OCI-LY3 (cell line): Measurements from ENCODE around the gene UGT2B7.

Experiments
- H2AFZ ChIP-seq: fragments of 200-600, 300-600 bp; shearing (Covaris generic); 2 replicates; pipeline ENCODE4 v1.6.0; 2014; ENCODE audit warnings: antibody characterized with exemption, low read depth, low read length
- H3K27ac ChIP-seq: fragments of 200-600, 300-600 bp; sonication (generic); 2 replicates; pipeline ENCODE4 v1.5.1; 2014; ENCODE audit warnings: mild to moderate bottlenecking, low read length, moderate library complexity, mixed read lengths
- H3K27me3 ChIP-seq: fragments of 200-600, 300-600 bp; sonication (generic); 2 replicates; pipeline ENCODE4 v1.6.1; 2014; ENCODE audit warnings: low read depth, low read length, mixed read lengths
- H3K36me3 ChIP-seq: fragments of 200-600, 300-600 bp; sonication (generic); replicated peaks from 2 replicates; pipeline ENCODE3; 2014; ENCODE audit warnings: low read depth, low read length, mixed read lengths
- H3K4me1 ChIP-seq: fragments of 300-600, 200-600 bp; sonication (generic); 2 replicates; pipeline ENCODE4 v1.6.1; 2014; ENCODE audit warnings: low read length, mixed read lengths
- H3K4me2 ChIP-seq: fragments of 200-600, 300-600 bp; sonication (generic); 2 replicates; pipeline ENCODE4 v1.6.1; 2014; ENCODE audit warnings: low read length, mixed read lengths
- H3K4me3 ChIP-seq: fragments of 300-600, 200-600 bp; sonication (generic); 2 replicates; pipeline ENCODE4 v1.5.1; 2014; ENCODE audit warnings: antibody characterized with exemption, mild to moderate bottlenecking, low read length, moderate library complexity
- H3K79me2 ChIP-seq: fragments of 300-600, 200-600 bp; shearing (Covaris generic); 2 replicates; pipeline ENCODE4 v1.6.1; 2014; ENCODE audit warnings: mild to moderate bottlenecking, low read length, mixed read lengths
- H3K9ac ChIP-seq: fragments of 300-600, 200-600 bp; shearing (Covaris generic); 2 replicates; pipeline ENCODE4 v1.6.0; 2014; ENCODE audit warnings: mild to moderate bottlenecking, low read length, moderate library complexity
- H3K9me3 ChIP-seq: fragments of 200-600, 300-600 bp; shearing (Covaris generic); 2 replicates; pipeline ENCODE4 v1.6.1; 2014; ENCODE audit warnings: low read length, mixed read lengths; ENCODE audit not compliant: insufficient read depth
- H4K20me1 ChIP-seq: fragments of 200-600, 300-600 bp; sonication (generic); 2 replicates; pipeline ENCODE4 v1.6.1; 2016; ENCODE audit warnings: low read length, mixed read lengths; ENCODE audit not compliant: insufficient read depth
- CTCF ChIP-seq: fragments of 200-600, 300-600 bp; sonication (generic); IDR thresholded peaks from 2 replicates; pipeline ENCODE4 v1.5.1; 2014; ENCODE audit warnings: antibody characterized with exemption, low read length, low read depth
- EZH2phosphoT487 ChIP-seq: fragments of 200-600 bp; shearing (Covaris generic); IDR thresholded peaks from 2 replicates; pipeline ENCODE4 v1.6.1; 2018; ENCODE audit warnings: antibody characterized with exemption, mixed run types, low read depth

UGT2B7 gene

GRCh38 chr4:69124941-69125340 lies 28.7 kb downstream of the UGT2B7 start:
- no peak overlapping the region for H3K4me2 ChIP-seq
- H3K4me3 ChIP-seq: no peak overlapping the region
- peaks cover 12% of the 10 kb centered on the region for H3K4me1 ChIP-seq
- no peaks in the 10 kb centered on the region for H3K79me2 ChIP-seq
- no peaks in the 10 kb centered on the region for H3K36me3 ChIP-seq
- no peak overlapping the region for H3K27ac ChIP-seq
- no peaks in the 10 kb centered on the region for H3K9me3 ChIP-seq
- H3K9ac ChIP-seq: no peak overlapping the region
- H3K27me3 ChIP-seq: no peaks in the 10 kb centered on the region
- no peak overlapping the region for H2AFZ ChIP-seq
- no peaks in the 10 kb centered on the region for H4K20me1 ChIP-seq
- TF ChIP-seq CTCF (no peak), EZH2phosphoT487 (no peak)

DNA sequence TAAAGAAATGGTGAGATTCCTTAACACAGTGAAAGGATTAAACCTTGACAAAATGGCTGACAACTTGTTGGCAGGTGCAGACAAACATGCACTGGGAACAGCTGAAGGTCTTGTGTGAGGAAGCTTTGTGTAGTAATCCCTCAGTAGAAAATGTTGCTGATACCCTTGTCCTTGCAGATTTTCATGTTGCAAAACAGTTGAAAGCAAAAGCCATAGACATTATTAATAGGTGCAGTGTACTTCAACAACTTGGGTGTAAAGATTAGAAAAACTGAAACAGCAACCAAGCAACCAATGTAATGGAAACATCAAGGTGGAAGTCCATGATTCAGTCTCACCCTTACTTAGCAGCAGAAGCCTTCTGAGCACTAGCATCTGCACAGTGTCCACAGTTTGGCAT lies 29.8 kb downstream of the UGT2B7 start:
- Histone ChIP-seq H4K20me1 (no peaks in the 10 kb centered on the region), H3K36me3 (no peaks in the 10 kb centered on the region), H3K9ac (no peak overlapping the region), H3K27ac (no peak overlapping the region), H3K9me3 (no peaks in the 10 kb centered on the region), H3K27me3 (no peaks in the 10 kb centered on the region), H3K4me2 (no peak overlapping the region), H3K79me2 (no peaks in the 10 kb centered on the region), H3K4me3 (no peak overlapping the region), H2AFZ (no peak overlapping the region), H3K4me1 (peaks cover 12% of the 10 kb centered on the region)
- TF ChIP-seq EZH2phosphoT487: no peak

- TF ChIP-seq EZH2phosphoT487: no peak
- TF ChIP-seq CTCF: no peak
- H2AFZ ChIP-seq: no peak overlapping the region
- no peaks in the 10 kb centered on the region for H3K36me3 ChIP-seq
- no peaks in the 10 kb centered on the region for H3K27me3 ChIP-seq
- H3K9ac ChIP-seq: no peak overlapping the region
- no peak overlapping the region for H3K4me2 ChIP-seq
- H3K27ac ChIP-seq: no peak overlapping the region
- H3K9me3 ChIP-seq: no peaks in the 10 kb centered on the region
- no peaks in the 10 kb centered on the region for H3K79me2 ChIP-seq
- H3K4me3 ChIP-seq: no peak overlapping the region
- H3K4me1 ChIP-seq: no peaks in the 10 kb centered on the region
- H4K20me1 ChIP-seq: no peaks in the 10 kb centered on the region
Observed at GRCh38 chr4:69133993-69134392, 37.7 kb downstream of the UGT2B7 start.

DNA sequence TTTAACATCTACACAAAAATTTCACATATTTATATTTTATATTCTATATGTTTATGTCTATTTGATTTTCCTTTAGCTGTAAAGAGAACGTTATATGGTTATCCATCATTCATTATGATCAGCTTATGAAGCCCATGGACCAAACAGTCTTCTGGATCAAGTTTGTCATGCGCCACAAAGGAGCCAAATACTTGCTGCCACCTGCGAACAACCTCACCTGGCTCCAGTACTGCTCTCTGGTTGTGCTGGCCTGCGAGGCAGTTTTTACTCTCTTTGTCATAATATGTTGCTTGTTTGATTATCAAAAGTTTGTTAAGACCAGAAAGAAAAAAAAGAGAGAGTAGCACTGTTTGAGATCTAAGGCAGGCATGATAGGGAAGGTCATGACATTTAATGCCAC lies 38.2 kb downstream of the UGT2B7 start:
- Histone ChIP-seq H3K4me3 (no peak overlapping the region), H4K20me1 (no peaks in the 10 kb centered on the region), H3K27ac (no peak overlapping the region), H3K36me3 (no peaks in the 10 kb centered on the region), H3K4me2 (no peak overlapping the region), H2AFZ (no peak overlapping the region), H3K4me1 (no peaks in the 10 kb centered on the region), H3K9ac (no peak overlapping the region), H3K79me2 (no peaks in the 10 kb centered on the region), H3K9me3 (no peaks in the 10 kb centered on the region), H3K27me3 (no peaks in the 10 kb centered on the region)
- TF ChIP-seq EZH2phosphoT487 (no peak), CTCF (no peak)

DNA sequence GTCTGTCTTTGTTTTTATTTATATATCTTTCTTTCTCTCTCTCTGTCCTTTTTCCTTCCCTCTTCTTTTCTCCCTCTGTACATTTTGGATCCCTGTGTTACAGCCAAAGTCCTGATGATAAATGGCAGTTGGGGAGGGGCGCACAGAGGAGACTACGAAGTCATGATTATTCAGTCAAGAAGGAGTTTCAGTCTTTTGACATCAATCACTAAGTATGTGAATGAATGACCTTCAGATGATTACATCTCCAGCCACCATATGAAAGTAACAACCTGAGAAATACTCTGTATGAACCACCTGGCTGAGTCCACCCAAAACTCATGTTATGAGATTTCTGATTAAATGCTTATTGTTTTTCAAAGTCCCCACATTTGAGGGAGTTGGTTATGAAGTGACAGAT lies 45.0 kb downstream of the UGT2B7 start:
- no peak overlapping the region for H3K27ac ChIP-seq
- no peak overlapping the region for H3K9ac ChIP-seq
- no peaks in the 10 kb centered on the region for H4K20me1 ChIP-seq
- H3K4me3 ChIP-seq: no peak overlapping the region
- no peak overlapping the region for H2AFZ ChIP-seq
- H3K36me3 ChIP-seq: no peaks in the 10 kb centered on the region
- H3K9me3 ChIP-seq: no peaks in the 10 kb centered on the region
- no peak for TF ChIP-seq EZH2phosphoT487
- TF ChIP-seq CTCF: no peak
- H3K79me2 ChIP-seq: no peaks in the 10 kb centered on the region
- no peaks in the 10 kb centered on the region for H3K4me1 ChIP-seq
- H3K4me2 ChIP-seq: no peak overlapping the region
- no peaks in the 10 kb centered on the region for H3K27me3 ChIP-seq
